GM10266 (cell line): ENCODE measurements around the gene DLL4.
A peak's percentile ranks its signal among the peaks of the same experiment; 100 is the strongest.

ENCODE experiments used
- DNase-seq: peaks from one replicate; pipeline ENCODE4 v3.0.0; 2012; ENCODE audit errors: extremely low spot score
- CTCF ChIP-seq: IDR thresholded peaks from 2 replicates; pipeline ENCODE4 v1.5.1; 2012; ENCODE audit warnings: mild to moderate bottlenecking, low read depth; ENCODE audit not compliant: control insufficient read depth, insufficient read depth; ENCODE audit errors: missing control alignments

Gene DLL4

GRCh38 chr15:40909662-40910630 is 19.2 kb upstream of the DLL4 start:
- TF ChIP-seq CTCF = no peak
- DNase-seq = no peak

- DNase-seq = no peak
- no peak for TF ChIP-seq CTCF
These were observed 18.0 kb upstream of the DLL4 start for GRCh38 chr15:40911141-40911540.

- no peak for TF ChIP-seq CTCF
- no peak for DNase-seq
These were observed 17.4 kb upstream of the DLL4 start for GRCh38 chr15:40911693-40912092.

GRCh38 chr15:40912478-40912877 is 16.7 kb upstream of the DLL4 start:
- TF ChIP-seq CTCF = no peak
- DNase-seq = no peak

- no peak for TF ChIP-seq CTCF
- DNase-seq = no peak
These were observed 15.1 kb upstream of the DLL4 start for GRCh38 chr15:40914013-40914412.

GRCh38 chr15:40914486-40914885 is 14.7 kb upstream of the DLL4 start:
- no peak for DNase-seq
- TF ChIP-seq CTCF = peak; percentile 29

- no peak for DNase-seq
- TF ChIP-seq CTCF = no peak
These were observed 14.0 kb upstream of the DLL4 start for GRCh38 chr15:40915116-40915661.
